Activated CD4-positive, alpha-beta T cell treated with anti-CD3 and anti-CD28 coated beads, Interleukin-2, amount 10 ng/mL, durations not matched to agents 7 days and 5 days (primary cell): ENCODE measurements around the gene SH3PXD2A. TPM values are rescaled to one million over a fixed set of nuclear protein-coding genes. Genes with fewer than 3 reads are reported as not detected.

Experiments
- CTCF ChIA-PET: fragments of 350-600 bp; sonication (Branson Sonifier 250); formaldehyde crosslinking; loops from one replicate; lab custom pipeline; 2021; ENCODE audit warnings: antibody characterized with exemption; lab: Charles Lee
- POLR2A ChIA-PET: fragments of 350-600 bp; sonication (Branson Sonifier 250); formaldehyde crosslinking; loops from one replicate; lab custom pipeline; 2021; ENCODE audit warnings: antibody characterized with exemption; lab: Charles Lee
- DNase-seq: peaks from one replicate; pipeline ENCODE4 v3.0.0-alpha.2; 2020
- H3K27ac Mint-ChIP-seq: one replicate; pipeline ENCODE4 v1.8.0; 2021; ENCODE audit warnings: mild to moderate bottlenecking, moderate library complexity, mixed read lengths
- H3K27me3 Mint-ChIP-seq: one replicate; pipeline ENCODE4 v1.8.0; 2021; ENCODE audit warnings: mixed read lengths
- H3K36me3 Mint-ChIP-seq: one replicate; pipeline ENCODE4 v1.8.0; 2021; ENCODE audit warnings: low read depth, mixed read lengths
- H3K4me1 Mint-ChIP-seq: one replicate; pipeline ENCODE4 v1.8.0; 2021; ENCODE audit warnings: mixed read lengths
- H3K4me3 Mint-ChIP-seq: one replicate; pipeline ENCODE4 v1.8.0; 2021; ENCODE audit warnings: mild to moderate bottlenecking, moderate library complexity, mixed read lengths
- H3K9me3 Mint-ChIP-seq: one replicate; pipeline ENCODE4 v1.8.0; 2021; ENCODE audit warnings: mixed read lengths
- total RNA-seq, 2 experiments: library from RNA; stranded (reverse); gene quantifications; one replicate each; pipeline ENCODE4 v1.2.3, GENCODE V29; 2021

Gene SH3PXD2A
- total RNA-seq, 2 experiments from 2014 or later, result 11.9 to 12.7 TPM

- ChIA-PET CTCF (interaction anchor here (0.6 to 1.2 kb wide), 3 partner anchors 22 to 574 kb away, joined by 3 to 4 read pairs (median 3); no protein-coding TSS in a partner anchor), POLR2A (no interaction called here)
- Mint-ChIP-seq H3K27me3 (no peaks in the 10 kb centered on the region), H3K9me3 (no peaks in the 10 kb centered on the region), H3K4me3 (no peak overlapping the region), H3K36me3 (no peaks in the 10 kb centered on the region), H3K27ac (no peak overlapping the region), H3K4me1 (peaks cover 9% of the 10 kb centered on the region)
- DNase-seq, result no peak
Observed at GRCh38 chr10:103627893-103628292, 227.5 kb downstream of the SH3PXD2A start.

GRCh38 chr10:103627111-103627892 lies 228.1 kb downstream of the SH3PXD2A start:
- H3K4me3 Mint-ChIP-seq, result no peak overlapping the region
- ChIA-PET CTCF (interaction anchor here (0.6 to 1.2 kb wide), 4 partner anchors 22 to 574 kb away, joined by 3 to 4 read pairs (median 4); no protein-coding TSS in a partner anchor), POLR2A (no interaction called here)
- no peak for DNase-seq
- H3K9me3 Mint-ChIP-seq, result no peaks in the 10 kb centered on the region
- no peaks in the 10 kb centered on the region for H3K36me3 Mint-ChIP-seq
- peaks cover 5% of the 10 kb centered on the region for H3K4me1 Mint-ChIP-seq
- H3K27me3 Mint-ChIP-seq, result no peaks in the 10 kb centered on the region
- H3K27ac Mint-ChIP-seq, result no peak overlapping the region

GRCh38 chr10:103626178-103626577 lies 229.2 kb downstream of the SH3PXD2A start:
- ChIA-PET CTCF (interaction anchor here (0.5 kb wide), 1 partner anchor 29 kb away, joined by 3 read pairs; no protein-coding TSS in a partner anchor), POLR2A (no interaction called here)
- Mint-ChIP-seq H3K27me3 (no peaks in the 10 kb centered on the region), H3K4me3 (no peak overlapping the region), H3K36me3 (no peaks in the 10 kb centered on the region), H3K27ac (no peak overlapping the region), H3K4me1 (no peaks in the 10 kb centered on the region), H3K9me3 (no peaks in the 10 kb centered on the region)
- no peak for DNase-seq

GRCh38 chr10:103622935-103623574 lies 232.3 kb downstream of the SH3PXD2A start:
- H3K9me3 Mint-ChIP-seq, result no peaks in the 10 kb centered on the region
- H3K27ac Mint-ChIP-seq, result no peak overlapping the region
- H3K27me3 Mint-ChIP-seq, result no peaks in the 10 kb centered on the region
- no peak for DNase-seq
- ChIA-PET CTCF (interaction anchor here (1.1 to 1.4 kb wide), 2 partner anchors 23 to 90 kb away, joined by 4 read pairs; no protein-coding TSS in a partner anchor), POLR2A (no interaction called here)
- no peaks in the 10 kb centered on the region for H3K36me3 Mint-ChIP-seq
- no peak overlapping the region for H3K4me3 Mint-ChIP-seq
- no peaks in the 10 kb centered on the region for H3K4me1 Mint-ChIP-seq

- no peaks in the 10 kb centered on the region for H3K36me3 Mint-ChIP-seq
- no peaks in the 10 kb centered on the region for H3K9me3 Mint-ChIP-seq
- CTCF ChIA-PET, result interaction anchor here (1.1 to 1.4 kb wide), 2 partner anchors 9 to 24 kb away, joined by 3 to 4 read pairs; no protein-coding TSS in a partner anchor
- no peak for DNase-seq
- H3K4me1 Mint-ChIP-seq, result no peaks in the 10 kb centered on the region
- H3K4me3 Mint-ChIP-seq, result no peak overlapping the region
- no peak overlapping the region for H3K27ac Mint-ChIP-seq
- POLR2A ChIA-PET, result no interaction called here
- no peaks in the 10 kb centered on the region for H3K27me3 Mint-ChIP-seq
Observed at GRCh38 chr10:103622286-103622685, 233.1 kb downstream of the SH3PXD2A start.

GRCh38 chr10:103621783-103622125 lies 233.6 kb downstream of the SH3PXD2A start:
- Mint-ChIP-seq H3K27ac (no peak overlapping the region), H3K27me3 (no peaks in the 10 kb centered on the region), H3K4me1 (no peaks in the 10 kb centered on the region), H3K9me3 (no peaks in the 10 kb centered on the region), H3K4me3 (no peak overlapping the region), H3K36me3 (no peaks in the 10 kb centered on the region)
- POLR2A ChIA-PET, result no interaction called here
- DNase-seq, result no peak
- CTCF ChIA-PET, result interaction anchor here (1.1 to 2.2 kb wide), 3 partner anchors 10 to 25 kb away, joined by 3 to 6 read pairs (median 4); no protein-coding TSS in a partner anchor

- ChIA-PET POLR2A (no interaction called here), CTCF (interaction anchor here (1.3 to 2.2 kb wide), 3 partner anchors 11 to 16 kb away, joined by 3 to 6 read pairs (median 4); no protein-coding TSS in a partner anchor)
- Mint-ChIP-seq H3K27me3 (no peaks in the 10 kb centered on the region), H3K9me3 (no peaks in the 10 kb centered on the region), H3K4me3 (no peak overlapping the region), H3K36me3 (no peaks in the 10 kb centered on the region), H3K4me1 (no peaks in the 10 kb centered on the region), H3K27ac (no peak overlapping the region)
- DNase-seq, result no peak
Observed at GRCh38 chr10:103620891-103621782, 234.2 kb downstream of the SH3PXD2A start.

GRCh38 chr10:103620352-103620740 lies 235.0 kb downstream of the SH3PXD2A start:
- Mint-ChIP-seq H3K27ac (no peak overlapping the region), H3K27me3 (no peaks in the 10 kb centered on the region), H3K4me3 (no peak overlapping the region), H3K36me3 (no peaks in the 10 kb centered on the region), H3K9me3 (no peaks in the 10 kb centered on the region), H3K4me1 (no peaks in the 10 kb centered on the region)
- POLR2A ChIA-PET, result no interaction called here
- no peak for DNase-seq
- CTCF ChIA-PET, result interaction anchor here (1.3 to 2.2 kb wide), 3 partner anchors 10 to 17 kb away, joined by 3 to 6 read pairs (median 4); no protein-coding TSS in a partner anchor

- no peak for DNase-seq
- H3K4me1 Mint-ChIP-seq, result peaks cover 1% of the 10 kb centered on the region
- no peaks in the 10 kb centered on the region for H3K9me3 Mint-ChIP-seq
- ChIA-PET CTCF (interaction anchor here (1.3 to 2.2 kb wide), 3 partner anchors 10 to 17 kb away, joined by 3 to 6 read pairs (median 4); no protein-coding TSS in a partner anchor), POLR2A (no interaction called here)
- no peak overlapping the region for H3K27ac Mint-ChIP-seq
- peaks cover 1% of the 10 kb centered on the region for H3K36me3 Mint-ChIP-seq
- no peaks in the 10 kb centered on the region for H3K27me3 Mint-ChIP-seq
- no peak overlapping the region for H3K4me3 Mint-ChIP-seq
Observed at GRCh38 chr10:103619424-103620351, 235.7 kb downstream of the SH3PXD2A start.

GRCh38 chr10:103618575-103619423 lies 236.6 kb downstream of the SH3PXD2A start:
- ChIA-PET CTCF (interaction anchor here (0.8 to 1.6 kb wide), 2 partner anchors 26 to 207 kb away, joined by 3 to 6 read pairs; no protein-coding TSS in a partner anchor), POLR2A (no interaction called here)
- DNase-seq, result no peak
- H3K4me1 Mint-ChIP-seq, result peaks cover 2% of the 10 kb centered on the region
- H3K27ac Mint-ChIP-seq, result no peak overlapping the region
- no peaks in the 10 kb centered on the region for H3K27me3 Mint-ChIP-seq
- H3K9me3 Mint-ChIP-seq, result no peaks in the 10 kb centered on the region
- no peak overlapping the region for H3K4me3 Mint-ChIP-seq
- H3K36me3 Mint-ChIP-seq, result peaks cover 2% of the 10 kb centered on the region
